Right lobe of liver (tissue), 4 donors: ENCODE data around the gene TCEA3.

Source experiments
- CTCF ChIP-seq, 4 donors: fragments of 200-600 bp in 3 of 4; fragments of 450-650 bp in 1 of 4; IDR thresholded peaks; one replicate each; pipeline versions ENCODE4 v1.5.1 to v1.8.0; 2016 to 2022; ENCODE audit warnings: antibody characterized with exemption in 4 of 4, mild to moderate bottlenecking in 2 of 4
- POLR2A ChIP-seq: fragments of 450-650 bp; IDR thresholded peaks from one replicate; pipeline ENCODE4 v1.6.1; 2017; ENCODE audit warnings: antibody characterized with exemption, mild to moderate bottlenecking
- donor health status: DM: no; HTN: no; CAD: no.
- donor health status: DM: no; HTN: no; CAD: no.
- donor health status: DM: no; HTN: yes; CAD: no.

DNA sequence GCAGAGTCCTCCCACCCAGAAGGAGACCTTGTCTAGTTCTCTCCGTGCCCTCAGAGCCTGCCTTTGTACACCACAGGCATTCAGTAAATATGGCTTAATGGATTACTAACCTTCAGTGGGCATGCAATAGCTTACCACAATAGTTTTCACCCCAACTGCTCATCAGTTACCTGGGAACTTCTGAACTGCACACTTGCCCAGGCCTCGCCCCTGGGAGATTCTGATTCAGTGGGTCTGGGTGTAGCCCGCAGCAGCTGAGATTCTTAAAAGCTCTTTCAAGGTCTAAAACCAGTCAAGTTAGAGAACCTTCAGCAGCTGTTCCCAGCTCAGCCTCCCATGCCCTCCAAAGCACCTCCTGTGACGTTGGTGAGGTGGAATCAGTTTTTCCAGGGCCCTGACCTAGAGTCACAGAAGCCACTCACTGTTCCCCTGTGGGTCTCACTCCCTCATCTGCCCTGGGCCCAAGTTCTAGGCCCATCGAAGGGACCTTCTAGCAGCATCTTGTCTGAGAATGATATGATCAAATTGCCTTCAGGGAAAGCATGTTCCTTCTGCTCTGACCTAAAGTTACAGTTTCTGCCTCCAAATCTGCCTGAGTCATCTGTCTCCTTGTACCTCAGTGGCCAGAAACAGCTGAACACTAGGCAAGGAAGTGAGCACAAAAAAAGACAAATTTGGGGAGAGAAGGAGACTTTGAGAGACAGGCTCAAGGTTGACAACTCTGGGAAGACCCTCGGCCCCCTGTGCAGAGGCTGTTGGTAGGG lies 48.7 kb upstream of the TCEA3 start:
- TF ChIP-seq CTCF (IDR thresholded peaks at IDR 0.05) = no peak
- TF ChIP-seq POLR2A = no peak
